ENCODE data around the gene GPATCH3. TPM values are rescaled to one million over a fixed set of nuclear protein-coding genes. Genes with fewer than 3 reads are reported as not detected.
"Not testable (repeated sequence)": the region's sequence is repeated elsewhere in the genome, so short reads cannot be mapped to it uniquely, and the experiment has no call there.

GPATCH3 gene
- total RNA-seq, 2 experiments from 2014 or later: 7.0 to 8.7 TPM

DNA sequence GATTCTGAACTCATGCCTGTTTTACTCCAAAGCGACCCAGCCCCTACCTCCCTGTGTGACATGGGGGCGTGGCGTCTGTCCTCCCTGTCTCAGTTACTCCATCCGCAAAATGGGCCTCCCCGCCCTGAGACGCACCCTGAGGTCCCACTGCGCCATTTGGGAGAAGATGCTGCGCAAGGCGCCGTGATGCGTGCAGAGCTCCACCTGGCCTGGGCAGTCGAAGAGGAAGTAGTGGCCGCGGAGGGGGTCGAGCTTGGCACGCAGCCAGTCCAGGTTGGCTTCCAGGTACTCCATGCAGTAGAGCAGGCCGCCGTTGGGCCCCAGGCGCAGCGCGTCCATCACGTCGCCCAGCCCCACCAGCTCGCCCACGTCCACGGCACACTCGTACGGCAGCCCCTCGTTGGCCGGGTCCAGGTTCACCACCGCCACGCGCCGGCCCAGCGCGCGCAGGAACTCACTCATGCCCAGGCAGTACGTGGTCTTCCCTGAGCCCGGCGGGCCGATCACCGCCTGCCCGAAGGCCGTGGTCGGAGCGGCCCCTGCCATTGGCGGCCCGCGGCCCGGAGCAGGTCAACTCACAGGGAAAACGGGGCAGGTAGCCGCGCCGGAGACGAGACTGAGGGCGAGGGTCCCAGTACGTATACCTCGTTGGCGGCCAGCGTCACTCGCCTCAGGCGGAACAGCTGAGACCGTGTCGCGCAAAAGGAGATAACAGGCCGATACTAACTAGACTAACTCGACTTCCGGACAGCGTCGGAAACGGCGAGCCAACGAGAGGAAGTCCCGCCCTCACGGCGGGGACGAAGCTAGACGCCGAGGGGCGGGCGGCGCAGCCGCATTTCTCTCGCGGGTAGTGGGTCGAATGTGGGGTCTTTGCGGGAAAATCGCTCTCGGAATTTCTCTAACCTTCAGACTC, 10.5 kb downstream of the GPATCH3 start, which contains the start of gene GPN2:
Gene GPN2, minus strand, starts transcription at position 733 of the 916 bp plus-strand sequence. Its CDS starts 187 bp downstream, at position 546.
- peaks cover 44% of the 10 kb centered on the region for H3K36me3 Mint-ChIP-seq (ENCODE audit: low read depth)
- H3K27me3 Mint-ChIP-seq: no peaks in the 10 kb centered on the region
- H3K4me3 Mint-ChIP-seq: peak within 1 kb of the TSS; percentile 92
- ChIA-PET CTCF (interaction anchor here (0.6 to 2.4 kb wide), 13 partner anchors 8 to 305 kb away, joined by 3 to 20 read pairs (median 3); partner anchors contain the start of gene GPATCH3), POLR2A (interaction anchor here (0.5 to 2.6 kb wide), 14 partner anchors 10 to 1358 kb away, joined by 3 to 20 read pairs (median 4); partner anchors contain the start of genes DHDDS, GPATCH3 and NUDC)
- intact Hi-C loops (cut with DNase I, micrococcal nuclease): loop anchor here (1.0 to 2.0 kb wide), 5 partner anchors 10 to 265 kb away; partner anchors contain the start of genes GPATCH3 (in 2 of the 2), NUDC (in 2 of the 2) and SLC9A1 (in 1 of the 2)
- peak; percentile 97 for ATAC-seq
- DNase-seq: peak; percentile 86
- H3K27ac Mint-ChIP-seq: peak within 1 kb of the TSS; percentile 91
- H3K9me3 Mint-ChIP-seq (ENCODE audit: low read depth): no peaks in the 10 kb centered on the region
- H3K4me1 Mint-ChIP-seq: peaks cover 22% of the 10 kb centered on the region

DNA sequence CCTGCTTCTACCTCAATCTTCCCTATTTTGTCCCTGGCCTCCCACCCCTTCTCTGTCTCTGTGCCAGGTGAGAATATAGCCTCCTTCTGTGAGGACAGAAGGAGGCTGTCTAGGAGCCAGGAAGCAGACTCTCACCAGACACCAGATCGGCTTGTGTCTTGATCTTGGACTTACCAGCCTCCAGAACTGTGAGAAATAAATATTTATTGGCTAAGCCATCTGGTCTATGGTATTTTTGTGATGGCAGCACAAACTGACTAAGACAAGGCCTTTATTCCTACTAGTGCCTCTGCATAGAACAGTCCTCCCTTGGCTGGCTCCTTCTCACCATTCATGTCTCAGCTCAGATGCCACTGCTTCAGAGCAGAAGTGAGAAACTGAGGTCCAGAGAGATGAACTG, 12.0 kb downstream of the GPATCH3 start:
- H3K36me3 Mint-ChIP-seq (ENCODE audit: low read depth): peaks cover 46% of the 10 kb centered on the region
- intact Hi-C loops (cut with DNase I, micrococcal nuclease): no loop called here
- CTCF ChIA-PET: interaction anchor here (0.9 to 2.5 kb wide), 6 partner anchors 9 to 286 kb away, joined by 3 to 12 read pairs (median 4); no protein-coding TSS in a partner anchor

DNA sequence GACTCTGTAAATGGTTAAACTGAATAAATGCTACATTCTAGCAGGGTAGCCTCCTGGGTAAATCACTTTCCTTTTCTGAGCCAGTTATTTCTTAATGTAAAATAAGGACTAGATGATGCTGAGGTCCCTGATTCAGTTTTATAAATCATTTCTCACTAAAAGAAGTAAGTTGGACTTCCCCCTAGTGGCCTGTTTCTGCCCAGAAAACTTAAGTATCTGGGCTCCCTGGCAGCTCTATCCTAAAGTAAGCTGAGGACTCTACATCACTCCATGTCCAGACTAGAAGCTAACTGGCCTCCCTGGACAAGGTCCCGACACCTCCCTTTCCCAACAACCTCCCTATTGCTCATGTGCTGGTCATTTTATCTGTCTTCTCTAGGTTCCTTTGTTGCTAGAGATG, 13.1 kb downstream of the GPATCH3 start:
- H3K4me3 Mint-ChIP-seq: no peak overlapping the region
- no peak overlapping the region for H3K27ac Mint-ChIP-seq
- no peaks in the 10 kb centered on the region for H3K9me3 Mint-ChIP-seq (ENCODE audit: low read depth)
- ATAC-seq: no peak
- intact Hi-C loops (cut with DNase I, micrococcal nuclease): no loop called here
- peak; percentile 19 for DNase-seq
- ChIA-PET CTCF (interaction anchor here (0.6 to 2.5 kb wide), 20 partner anchors 8 to 1836 kb away, joined by 3 to 11 read pairs (median 4); partner anchors contain the start of gene GPATCH3), POLR2A (interaction anchor here (0.6 to 2.1 kb wide), 7 partner anchors 13 to 1265 kb away, joined by 3 to 10 read pairs (median 5); partner anchors contain the start of gene GPATCH3)
- H3K27me3 Mint-ChIP-seq: no peaks in the 10 kb centered on the region
- H3K4me1 Mint-ChIP-seq: peaks cover 22% of the 10 kb centered on the region
- H3K36me3 Mint-ChIP-seq (ENCODE audit: low read depth): peaks cover 51% of the 10 kb centered on the region

More for the DNA sequence above, 12.0 kb downstream of the GPATCH3 start:
- Mint-ChIP-seq H3K4me1 (peaks cover 22% of the 10 kb centered on the region), H3K9me3 (ENCODE audit: low read depth) (no peaks in the 10 kb centered on the region), H3K27me3 (no peaks in the 10 kb centered on the region), H3K4me3 (peak overlapping the region; percentile 92), H3K27ac (peak overlapping the region; percentile 91)
- no peak for ATAC-seq
- no peak for DNase-seq
- POLR2A ChIA-PET: interaction anchor here (2.1 kb wide), 1 partner anchor 12 kb away, joined by 8 read pairs; the partner anchor contains the start of gene GPATCH3

DNA sequence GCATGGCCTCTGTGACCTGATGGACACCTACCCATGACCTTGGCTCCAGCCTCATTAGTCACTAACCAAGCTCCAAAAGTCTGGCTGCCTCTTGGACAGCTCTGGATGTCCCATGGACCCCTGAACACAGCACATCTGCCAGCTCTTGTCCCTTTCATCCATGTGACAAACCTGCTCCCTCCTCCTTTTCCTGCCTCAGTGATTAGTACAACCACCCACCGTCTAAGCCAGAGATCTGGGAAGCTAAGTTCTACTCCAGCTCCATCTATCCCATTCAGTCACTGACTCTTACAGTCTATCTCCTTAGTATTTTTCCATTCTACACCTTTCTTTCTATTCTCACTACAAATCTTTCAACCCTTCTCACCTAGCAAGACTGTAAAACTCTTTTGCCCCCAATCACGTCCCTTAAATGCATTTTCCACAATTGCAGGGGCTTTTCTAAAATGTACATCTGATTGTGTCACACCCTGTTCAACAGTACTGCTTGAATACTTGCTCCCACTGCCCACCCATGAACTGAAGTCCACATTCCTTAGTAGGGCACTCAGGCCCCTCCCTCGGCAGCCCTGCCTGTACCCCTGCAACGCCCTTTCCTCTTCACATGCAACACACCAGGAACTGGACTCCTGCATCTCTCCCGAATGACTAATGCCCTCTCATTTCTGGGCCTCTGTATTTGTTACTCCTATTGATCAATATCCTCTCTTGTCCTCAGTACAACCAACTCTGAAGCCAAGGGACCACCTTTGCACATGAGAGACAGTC, 17.4 kb downstream of the GPATCH3 start:
- Mint-ChIP-seq H3K27ac (no peak overlapping the region), H3K9me3 (ENCODE audit: low read depth) (no peaks in the 10 kb centered on the region), H3K36me3 (ENCODE audit: low read depth) (peaks cover 52% of the 10 kb centered on the region), H3K27me3 (no peaks in the 10 kb centered on the region), H3K4me1 (peaks cover 3% of the 10 kb centered on the region), H3K4me3 (no peak overlapping the region)
- intact Hi-C loops (cut with DNase I, micrococcal nuclease): no loop called here
- no peak for DNase-seq
- ATAC-seq: no peak
- CTCF ChIA-PET: interaction anchor here (0.6 to 3.1 kb wide), 5 partner anchors 17 to 280 kb away, joined by 3 to 14 read pairs (median 3); no protein-coding TSS in a partner anchor
- POLR2A ChIA-PET: no interaction called here

DNA sequence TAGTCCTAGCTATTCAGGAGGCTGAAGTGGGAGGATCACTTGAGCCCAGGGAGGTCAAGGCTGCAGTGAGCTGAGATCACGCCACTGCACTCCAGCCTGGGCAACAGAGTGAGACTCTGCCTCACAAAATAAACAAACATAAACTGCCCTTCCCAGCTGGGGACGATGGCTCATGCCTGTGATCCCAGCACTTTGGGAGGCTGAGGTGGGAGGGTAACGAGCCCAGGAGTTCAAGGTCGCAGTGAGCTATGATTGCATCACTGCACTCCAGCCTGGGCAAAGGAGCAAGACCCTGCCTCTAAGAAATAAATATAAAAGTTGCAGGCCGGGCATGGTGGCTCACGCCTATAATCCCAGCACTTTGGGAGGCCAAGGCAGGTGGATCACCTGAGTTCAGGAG, 18.7 kb downstream of the GPATCH3 start:
- POLR2A ChIA-PET: interaction anchor here (0.5 kb wide), 1 partner anchor 86 kb away, joined by 11 read pairs; no protein-coding TSS in a partner anchor
- DNase-seq; H3K27ac Mint-ChIP-seq; H3K4me3 Mint-ChIP-seq; intact Hi-C loops (cut with DNase I, micrococcal nuclease); H3K4me1 Mint-ChIP-seq; H3K27me3 Mint-ChIP-seq; ATAC-seq; H3K9me3 Mint-ChIP-seq (ENCODE audit: low read depth): not testable (repeated sequence)
- CTCF ChIA-PET: interaction anchor here (0.6 to 3.1 kb wide), 10 partner anchors 8 to 282 kb away, joined by 3 to 14 read pairs (median 4); no protein-coding TSS in a partner anchor
- H3K36me3 Mint-ChIP-seq (ENCODE audit: low read depth): peaks cover 52% of the 10 kb centered on the region

DNA sequence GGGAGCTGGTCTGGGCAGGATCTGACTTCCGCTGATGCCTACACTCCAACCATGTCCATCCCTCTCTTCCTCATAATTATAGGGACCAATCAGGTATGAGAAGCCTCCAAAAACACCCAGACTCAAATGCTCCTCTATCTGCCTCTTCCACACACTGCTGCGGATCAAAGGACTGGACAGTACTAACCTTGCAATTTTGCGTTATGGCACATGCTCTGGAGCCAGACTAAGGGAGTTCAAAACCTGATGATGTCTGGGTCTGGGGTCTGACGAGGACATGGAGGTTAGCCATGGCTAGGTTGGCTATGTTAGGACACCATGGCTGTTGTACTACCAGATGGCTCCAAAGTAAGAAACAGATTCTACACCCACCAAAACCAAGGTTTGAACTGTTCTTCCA, 20.5 kb downstream of the GPATCH3 start:
- no peaks in the 10 kb centered on the region for H3K9me3 Mint-ChIP-seq (ENCODE audit: low read depth)
- peaks cover 47% of the 10 kb centered on the region for H3K36me3 Mint-ChIP-seq (ENCODE audit: low read depth)
- H3K27ac Mint-ChIP-seq: no peak overlapping the region
- H3K4me3 Mint-ChIP-seq: no peak overlapping the region
- peaks cover 2% of the 10 kb centered on the region for H3K4me1 Mint-ChIP-seq
- DNase-seq (no peak), ATAC-seq (no peak)
- ChIA-PET POLR2A (interaction anchor here (0.6 kb wide), 1 partner anchor 16 kb away, joined by 6 read pairs; no protein-coding TSS in a partner anchor), CTCF (interaction anchor here (0.6 to 3.1 kb wide), 10 partner anchors 10 to 277 kb away, joined by 3 to 14 read pairs (median 4); partner anchors contain the start of genes GPATCH3 and GPN2)
- intact Hi-C loops (cut with DNase I, micrococcal nuclease): loop anchor here in 1 of 2 experiments (2.0 to 10.0 kb wide), 3 partner anchors 87 to 375 kb away; no protein-coding TSS in a partner anchor
- H3K27me3 Mint-ChIP-seq: no peaks in the 10 kb centered on the region

DNA sequence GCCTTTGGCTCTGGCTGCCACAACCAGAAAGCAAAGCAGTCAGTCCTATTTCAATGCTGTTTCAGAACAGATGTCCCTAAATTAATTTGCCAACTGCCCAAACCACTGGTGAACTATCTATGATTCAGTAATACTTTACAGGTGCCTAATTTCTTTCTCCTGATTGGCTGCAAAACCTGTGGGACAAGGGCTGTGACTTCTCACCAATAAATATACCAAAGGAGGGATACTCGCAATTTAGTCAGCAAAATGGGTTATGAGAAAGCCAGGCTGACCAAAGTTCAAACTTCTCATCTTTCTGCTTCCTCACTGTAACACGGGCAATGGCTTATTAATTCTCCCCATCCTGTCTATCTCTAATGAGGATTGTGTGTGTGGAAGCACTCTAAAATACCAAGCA, 22.9 kb downstream of the GPATCH3 start:
- intact Hi-C loops (cut with DNase I, micrococcal nuclease): loop anchor here in 1 of 2 experiments (5.0 to 10.0 kb wide), 2 partner anchors 85 to 373 kb away; no protein-coding TSS in a partner anchor
- DNase-seq (no peak), ATAC-seq (no peak)
- CTCF ChIA-PET: interaction anchor here (0.7 to 2.9 kb wide), 10 partner anchors 9 to 275 kb away, joined by 3 to 13 read pairs (median 4); no protein-coding TSS in a partner anchor
- H3K27me3 Mint-ChIP-seq: no peaks in the 10 kb centered on the region
- H3K4me3 Mint-ChIP-seq: no peak overlapping the region
- no peaks in the 10 kb centered on the region for H3K9me3 Mint-ChIP-seq (ENCODE audit: low read depth)
- POLR2A ChIA-PET: no interaction called here
- no peak overlapping the region for H3K27ac Mint-ChIP-seq
- H3K4me1 Mint-ChIP-seq: peaks cover 2% of the 10 kb centered on the region
- H3K36me3 Mint-ChIP-seq (ENCODE audit: low read depth): peaks cover 26% of the 10 kb centered on the region

DNA sequence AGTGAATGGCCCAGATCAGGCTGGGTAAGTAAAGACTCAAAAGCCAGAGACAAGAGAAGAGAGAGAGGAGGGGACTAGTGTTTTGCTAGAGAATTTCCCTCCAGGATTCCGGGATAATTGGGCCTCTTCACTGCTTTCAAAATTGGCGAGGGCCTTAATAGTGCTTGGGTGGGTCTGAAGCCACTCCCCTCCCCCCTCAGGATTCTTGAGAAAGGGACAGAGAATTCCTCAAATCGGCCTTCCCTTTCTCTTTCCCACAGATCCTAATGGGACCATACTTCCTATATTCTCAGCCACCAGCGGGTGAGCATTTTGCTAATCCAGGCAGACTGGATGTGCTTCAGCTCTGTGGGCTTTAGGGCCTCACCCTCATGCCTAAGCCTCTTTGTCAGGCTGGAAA, 25.4 kb downstream of the GPATCH3 start:
- peaks cover 2% of the 10 kb centered on the region for H3K4me1 Mint-ChIP-seq
- no peak overlapping the region for H3K4me3 Mint-ChIP-seq
- ATAC-seq (no peak), DNase-seq (no peak)
- intact Hi-C loops (cut with DNase I, micrococcal nuclease): loop anchor here in 1 of 2 experiments (5.0 to 10.0 kb wide), 2 partner anchors 83 to 370 kb away; no protein-coding TSS in a partner anchor
- CTCF ChIA-PET: no interaction called here
- H3K27ac Mint-ChIP-seq: no peak overlapping the region
- H3K27me3 Mint-ChIP-seq: no peaks in the 10 kb centered on the region
- POLR2A ChIA-PET: interaction anchor here (0.7 kb wide), 1 partner anchor 15 kb away, joined by 3 read pairs; the partner anchor contains the start of gene GPN2
- peaks cover 20% of the 10 kb centered on the region for H3K36me3 Mint-ChIP-seq (ENCODE audit: low read depth)
- H3K9me3 Mint-ChIP-seq (ENCODE audit: low read depth): no peaks in the 10 kb centered on the region

DNA sequence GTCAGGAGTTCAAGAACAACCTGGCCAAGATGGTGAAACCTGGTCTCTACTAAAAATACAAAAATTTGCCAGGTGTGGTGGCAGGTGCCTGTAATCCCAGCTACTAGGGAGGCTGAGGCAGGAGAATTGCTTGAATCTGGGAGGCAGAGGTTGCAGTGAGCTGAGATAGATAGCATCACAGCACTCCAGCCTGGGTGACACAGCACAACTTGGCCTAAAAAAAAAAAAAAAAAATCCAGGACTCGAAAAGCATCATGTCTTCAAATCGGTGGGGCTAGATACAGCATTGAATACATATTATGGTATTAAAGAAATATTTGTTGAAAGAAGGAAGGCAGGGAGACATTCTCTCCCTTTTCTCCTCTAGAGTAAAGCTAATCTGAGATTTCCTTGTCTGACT, 27.2 kb downstream of the GPATCH3 start:
- H3K4me1 Mint-ChIP-seq; ATAC-seq; H3K27ac Mint-ChIP-seq; H3K4me3 Mint-ChIP-seq; DNase-seq; H3K9me3 Mint-ChIP-seq (ENCODE audit: low read depth); H3K27me3 Mint-ChIP-seq: not testable (repeated sequence)
- intact Hi-C loops (cut with DNase I, micrococcal nuclease): loop anchor here in 1 of 2 experiments (10.0 kb wide), 1 partner anchor 368 kb away; no protein-coding TSS in a partner anchor
- ChIA-PET CTCF (interaction anchor here (0.6 to 1.3 kb wide), 7 partner anchors 8 to 175 kb away, joined by 3 to 5 read pairs (median 3); no protein-coding TSS in a partner anchor), POLR2A (interaction anchor here (0.6 kb wide), 1 partner anchor 32 kb away, joined by 3 read pairs; no protein-coding TSS in a partner anchor)
- H3K36me3 Mint-ChIP-seq (ENCODE audit: low read depth): peaks cover 11% of the 10 kb centered on the region
